OCI-LY3 (cell line): ENCODE data around the gene RNF166.

ENCODE experiments used
- EZH2phosphoT487 ChIP-seq: fragments of 200-600 bp; shearing (Covaris generic); IDR thresholded peaks from 2 replicates; pipeline ENCODE4 v1.6.1; 2018; ENCODE audit warnings: antibody characterized with exemption, mixed run types, low read depth
- TF ChIP-seq, protein P1 (sequence below): fragments of 200-600, 300-600 bp; sonication (generic); IDR thresholded peaks from 2 replicates; pipeline ENCODE4 v1.5.1; 2014; ENCODE audit warnings: antibody characterized with exemption, low read length, low read depth

DNA sequence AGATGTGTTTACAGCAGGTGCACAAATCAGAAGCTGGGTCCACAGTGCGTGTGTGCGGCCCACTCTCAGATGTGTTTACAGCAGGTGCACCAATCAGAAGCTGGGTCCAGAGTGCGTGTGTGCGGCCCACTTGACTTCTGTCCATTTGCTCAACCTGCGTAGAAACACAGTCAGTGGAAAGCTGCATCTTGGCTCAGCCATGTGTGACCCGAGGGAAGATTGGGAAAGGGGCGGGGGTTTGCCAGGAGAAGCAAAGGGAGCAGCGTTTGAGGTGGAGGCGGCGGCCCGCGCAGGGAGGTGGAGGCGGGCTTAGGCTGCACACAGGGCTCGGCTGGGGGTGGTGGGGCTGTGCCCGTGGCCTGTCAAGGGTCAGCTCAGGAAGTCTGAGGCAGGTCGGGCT, 4.3 kb upstream of the RNF166 start:
- TF ChIP-seq, protein P1, sequence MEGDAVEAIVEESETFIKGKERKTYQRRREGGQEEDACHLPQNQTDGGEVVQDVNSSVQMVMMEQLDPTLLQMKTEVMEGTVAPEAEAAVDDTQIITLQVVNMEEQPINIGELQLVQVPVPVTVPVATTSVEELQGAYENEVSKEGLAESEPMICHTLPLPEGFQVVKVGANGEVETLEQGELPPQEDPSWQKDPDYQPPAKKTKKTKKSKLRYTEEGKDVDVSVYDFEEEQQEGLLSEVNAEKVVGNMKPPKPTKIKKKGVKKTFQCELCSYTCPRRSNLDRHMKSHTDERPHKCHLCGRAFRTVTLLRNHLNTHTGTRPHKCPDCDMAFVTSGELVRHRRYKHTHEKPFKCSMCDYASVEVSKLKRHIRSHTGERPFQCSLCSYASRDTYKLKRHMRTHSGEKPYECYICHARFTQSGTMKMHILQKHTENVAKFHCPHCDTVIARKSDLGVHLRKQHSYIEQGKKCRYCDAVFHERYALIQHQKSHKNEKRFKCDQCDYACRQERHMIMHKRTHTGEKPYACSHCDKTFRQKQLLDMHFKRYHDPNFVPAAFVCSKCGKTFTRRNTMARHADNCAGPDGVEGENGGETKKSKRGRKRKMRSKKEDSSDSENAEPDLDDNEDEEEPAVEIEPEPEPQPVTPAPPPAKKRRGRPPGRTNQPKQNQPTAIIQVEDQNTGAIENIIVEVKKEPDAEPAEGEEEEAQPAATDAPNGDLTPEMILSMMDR: no peak
- TF ChIP-seq EZH2phosphoT487: no peak
